Esophagus squamous epithelium (tissue), 5 donors: ENCODE measurements around the gene DAPL1. TPM values are rescaled to one million over a fixed set of nuclear protein-coding genes. Genes with fewer than 3 reads are reported as not detected.

Experiments used
- DNase-seq: peaks from one replicate; lab custom pipeline; 2025; lab: John Stamatoyannopoulos, UW
- H3K27ac ChIP-seq, 4 donors: fragments of 200-600 bp; sonication (generic); one replicate each; pipeline ENCODE4 v1.5.1; 2016 to 2019; ENCODE audit warnings: mild to moderate bottlenecking in 1 of 4
- H3K27me3 ChIP-seq, 4 donors: fragments of 200-600 bp; sonication (generic); 1 replicate in 3 of 4; 2 replicates in 1 of 4; pipeline versions ENCODE4 v1.5.1 to v1.6.0; 2017 to 2021; ENCODE audit warnings: antibody characterized with exemption in 1 of 4
- H3K36me3 ChIP-seq, 3 donors: fragments of 200-600 bp; sonication (generic); one replicate each; pipeline ENCODE4 v1.5.1; 2016 to 2019
- H3K4me1 ChIP-seq, 3 donors: fragments of 200-600 bp; sonication (generic); one replicate each; pipeline ENCODE4 v1.5.1; 2017 to 2019
- H3K4me3 ChIP-seq, 4 donors: fragments of 200-600 bp; sonication (generic); 1 replicate in 3 of 4; 2 replicates in 1 of 4; pipeline ENCODE4 v1.5.1; 2016 to 2019; ENCODE audit warnings: mild to moderate bottlenecking in 2 of 4, moderate library complexity in 1 of 4
- H3K9me3 ChIP-seq, 3 donors: fragments of 200-600 bp; sonication (generic); one replicate each; pipeline ENCODE4 v1.5.1; 2016 to 2019
- CTCF ChIP-seq, 6 experiments: fragments of 450-650 bp in 4 of 6; fragments of 200-600 bp in 2 of 6; sonication (generic) in 2 of 6; IDR thresholded peaks; one replicate each; pipeline ENCODE4 v1.5.1; 2016 to 2019; ENCODE audit warnings: antibody characterized with exemption in 6 of 6, mild to moderate bottlenecking in 4 of 6, moderate library complexity in 4 of 6
- POLR2A ChIP-seq, 4 donors: fragments of 450-650 bp; IDR thresholded peaks; one replicate each; pipeline ENCODE4 v1.6.1; 2017; ENCODE audit warnings: antibody characterized with exemption in 4 of 4, mild to moderate bottlenecking in 4 of 4, moderate library complexity in 3 of 4
- WGBS, 2 donors: methylation state at CpG; one replicate each; pipeline ENCODE4 v1.1.5; 2018; 5-methylcytosine and 5-hydroxymethylcytosine counted together
- intact Hi-C: fragments of 100-400 bp; cut with DNase I; formaldehyde crosslinking; loops from one replicate; pipeline ENCODE4 v1.15.0; 2022
- total RNA-seq, 4 donors: library from RNA; depleted of rRNA; stranded (reverse); fragments of >200 nt; gene quantifications; one replicate each; pipeline ENCODE4 v1.1.0, GENCODE V29; 2016
- donor health status: DM: yes; HTN: yes; CAD: no.

Gene DAPL1
- total RNA-seq = 100 to 1,000 TPM in 3 of 4 donors, 10 to 100 TPM in 1; 79.3 to 220 (median 186) TPM

GRCh38 chr2:158795195-158795924 lies at the start of gene DAPL1:
TSS of gene DAPL1 (plus strand) at chr2:158795317. CDS start at chr2:158795373, 56 bp downstream.
- peak within 1 kb of the TSS; percentile 30 to 79 (median 64) for H3K27ac ChIP-seq

GRCh38 chr2:158745866-158746382 lies 49.2 kb upstream of the DAPL1 start:
- TF ChIP-seq CTCF (IDR thresholded peaks at IDR 0.05) (no peak), POLR2A (IDR thresholded peaks at IDR 0.05) (no peak)
- Histone ChIP-seq H3K9me3 (no peaks in the 10 kb centered on the region), H3K27ac (peak overlapping the region in 2 of 4 donors; percentile 6 to 39), H3K4me1 (peaks cover 0 to 43% (median 9%) of the 10 kb centered on the region in 3 donors), H3K27me3 (no peaks in the 10 kb centered on the region), H3K36me3 (no peaks in the 10 kb centered on the region), H3K4me3 (no peak overlapping the region)
- no peak for DNase-seq
- 47 to 48% methylated on average over 6 of the region's 7 CpGs for WGBS, 2 donors
- intact Hi-C loops = loop anchor here (5.0 to 10.0 kb wide), 2 partner anchors 291 to 714 kb away; partner anchors contain the start of genes CCDC148 and PKP4

More at GRCh38 chr2:158795195-158795924, at the start of gene DAPL1:
- H3K9me3 ChIP-seq = no peaks in the 10 kb centered on the region
- no peak for DNase-seq
- WGBS, 2 donors = 7 to 13% methylated on average over 3 to 5 of the region's 10 CpGs
- TF ChIP-seq POLR2A (IDR thresholded peaks at IDR 0.05) (peak in 2 of 4 donors; percentile 51 to 61), CTCF (IDR thresholded peaks at IDR 0.05) (no peak)
- no peaks in the 10 kb centered on the region for H3K27me3 ChIP-seq
- intact Hi-C loops = no loop called here
- H3K36me3 ChIP-seq = no peaks in the 10 kb centered on the region
- peak within 1 kb of the TSS; percentile 37 to 64 (median 52) for H3K4me3 ChIP-seq
- peaks cover 0 to 50% (median 3%) of the 10 kb centered on the region in 3 donors for H3K4me1 ChIP-seq

GRCh38 chr2:158746488-158746887 lies 48.6 kb upstream of the DAPL1 start:
- H3K27me3 ChIP-seq = no peaks in the 10 kb centered on the region
- no peaks in the 10 kb centered on the region for H3K36me3 ChIP-seq
- peaks cover 0 to 43% (median 8%) of the 10 kb centered on the region in 3 donors for H3K4me1 ChIP-seq
- H3K27ac ChIP-seq = peak overlapping the region in 1 of 4 donors; percentile 7
- no peak for TF ChIP-seq CTCF (IDR thresholded peaks at IDR 0.05)
- TF ChIP-seq POLR2A (IDR thresholded peaks at IDR 0.05) = no peak
- DNase-seq = no peak
- no peaks in the 10 kb centered on the region for H3K9me3 ChIP-seq
- WGBS, 2 donors = 57 to 59% methylated on average over 4 to 6 of the region's 6 CpGs
- H3K4me3 ChIP-seq = no peak overlapping the region
- intact Hi-C loops = loop anchor here (5.0 to 10.0 kb wide), 2 partner anchors 292 to 714 kb away; partner anchors contain the start of genes CCDC148 and PKP4

GRCh38 chr2:158747281-158747680 lies 47.8 kb upstream of the DAPL1 start:
- Histone ChIP-seq H3K9me3 (no peaks in the 10 kb centered on the region), H3K27me3 (no peaks in the 10 kb centered on the region), H3K4me3 (no peak overlapping the region), H3K4me1 (peaks cover 0 to 35% (median 8%) of the 10 kb centered on the region in 3 donors), H3K36me3 (no peaks in the 10 kb centered on the region), H3K27ac (no peak overlapping the region)
- TF ChIP-seq CTCF (IDR thresholded peaks at IDR 0.05) (no peak), POLR2A (IDR thresholded peaks at IDR 0.05) (no peak)
- intact Hi-C loops = loop anchor here (5.0 to 10.0 kb wide), 2 partner anchors 292 to 715 kb away; partner anchors contain the start of genes CCDC148 and PKP4
- WGBS, 2 donors = 61 to 65% methylated on average over 2 of the region's 2 CpGs
- no peak for DNase-seq
